PC-3 (cell line): Measurements from ENCODE around the gene TMEM239. TPM values are rescaled to one million over a fixed set of nuclear protein-coding genes. Genes with fewer than 3 reads are reported as not detected.

Experiments
- ATAC-seq: fragments of 200-7000 bp; cut with Tn5 transposase; 2 replicates; pipeline ENCODE4 v1.9.1; 2020; ENCODE audit warnings: mild to moderate bottlenecking, moderate library complexity
- BruUV-seq: library from RNA; stranded (reverse); fragments of 400-500 nt; replicated peaks from 2 replicates; lab custom pipeline; 2021; lab: Mats Ljungman, UMichigan
- CTCF ChIA-PET: fragments of 300-600 bp; sonication (Branson Sonifier 250); formaldehyde crosslinking; loops from one replicate; lab custom pipeline; 2022; ENCODE audit warnings: antibody characterized with exemption; lab: Charles Lee
- POLR2A ChIA-PET: fragments of 300-600 bp; sonication (Branson Sonifier 250); formaldehyde crosslinking; loops from one replicate; lab custom pipeline; 2022; ENCODE audit warnings: antibody characterized with exemption; ENCODE audit not compliant: unreplicated experiment; lab: Charles Lee
- DNase-seq: peaks from one replicate; pipeline ENCODE4 v3.0.0-alpha.2; 2015
- H2AFZ ChIP-seq: fragments of 300-600 bp; sonication (generic); 2 replicates; pipeline ENCODE4 v1.6.0; 2016; ENCODE audit warnings: antibody characterized with exemption, low read length
- H3F3A ChIP-seq: fragments of 300-600 bp; sonication (generic); one replicate; pipeline ENCODE4 v1.6.0; 2017; ENCODE audit warnings: antibody characterized with exemption, low read length, control low read depth, mild to moderate bottlenecking; ENCODE audit not compliant: unreplicated experiment
- H3K27ac ChIP-seq: fragments of 300-600 bp; sonication (generic); 2 replicates; pipeline ENCODE4 v1.5.1; 2016; ENCODE audit warnings: mild to moderate bottlenecking, low read length
- H3K27me3 ChIP-seq: fragments of 300-600 bp; sonication (generic); 2 replicates; pipeline ENCODE4 v1.6.1; 2016; ENCODE audit warnings: low read length, mixed read lengths
- H3K36me3 ChIP-seq: fragments of 300-600 bp; sonication (generic); 2 replicates; pipeline ENCODE4 v1.6.1; 2016; ENCODE audit warnings: low read depth, mixed run types, low read length, mixed read lengths
- H3K4me1 ChIP-seq: fragments of 300-600 bp; sonication (generic); 2 replicates; pipeline ENCODE4 v1.5.1; 2016; ENCODE audit warnings: low read length; ENCODE audit not compliant: insufficient read depth
- H3K4me2 ChIP-seq: fragments of 300-600 bp; sonication (generic); 2 replicates; pipeline ENCODE4 v1.6.0; 2016; ENCODE audit warnings: low read length
- H3K4me3 ChIP-seq: fragments of 300-600 bp; sonication (generic); 2 replicates; pipeline ENCODE4 v1.5.1; 2016; ENCODE audit warnings: mild to moderate bottlenecking, low read length, mixed read lengths
- H3K79me2 ChIP-seq: fragments of 300-600 bp; sonication (generic); 2 replicates; pipeline ENCODE4 v1.6.1; 2017; ENCODE audit warnings: low read length, mixed read lengths
- H3K9ac ChIP-seq: fragments of 300-600 bp; sonication (generic); 2 replicates; pipeline ENCODE4 v1.6.0; 2016; ENCODE audit warnings: mild to moderate bottlenecking, low read length
- H3K9me2 ChIP-seq: fragments of 300-600 bp; sonication (generic); replicated peaks from 2 replicates; pipeline ENCODE4 v1.6.1; 2016; ENCODE audit warnings: mixed run types, low read length, mixed read lengths
- H3K9me3 ChIP-seq: fragments of 300-600 bp; sonication (generic); 2 replicates; pipeline ENCODE4 v1.6.1; 2016; ENCODE audit warnings: low read length, mixed read lengths
- H4K20me1 ChIP-seq: fragments of 300-600 bp; sonication (generic); 2 replicates; pipeline ENCODE4 v1.6.1; 2016; ENCODE audit warnings: low read length, mixed read lengths
- CTCF ChIP-seq: fragments of 300-600 bp; sonication (generic); conservative IDR thresholded peaks from 2 replicates; pipeline ENCODE4 v1.5.1; 2017; ENCODE audit warnings: antibody characterized with exemption, low read depth, mild to moderate bottlenecking, low read length
- EZH2 ChIP-seq: fragments of 300-600 bp; sonication (generic); IDR thresholded peaks from one replicate; pipeline ENCODE4 v1.6.1; 2017; ENCODE audit warnings: antibody characterized with exemption, mild to moderate bottlenecking, low read length; ENCODE audit not compliant: unreplicated experiment
- EZH2phosphoT487 ChIP-seq: fragments of 300-600 bp; sonication (generic); IDR thresholded peaks from 2 replicates; pipeline ENCODE4 v1.6.1; 2018; ENCODE audit warnings: mild to moderate bottlenecking, antibody characterized with exemption, low read length, borderline replicate concordance
- intact Hi-C: fragments of 100-400 bp; cut with micrococcal nuclease; formaldehyde crosslinking; loops from 2 replicates; pipeline ENCODE4 v1.9.0; 2023
- total RNA-seq: library from RNA; depleted of rRNA; stranded (reverse); fragments of >200 nt; gene quantifications from 2 replicates; pipeline ENCODE4 v1.2.3, GENCODE V29; 2014

The TMEM239 gene
- total RNA-seq, 1 experiment from 2014 or later = 0.04 TPM

DNA sequence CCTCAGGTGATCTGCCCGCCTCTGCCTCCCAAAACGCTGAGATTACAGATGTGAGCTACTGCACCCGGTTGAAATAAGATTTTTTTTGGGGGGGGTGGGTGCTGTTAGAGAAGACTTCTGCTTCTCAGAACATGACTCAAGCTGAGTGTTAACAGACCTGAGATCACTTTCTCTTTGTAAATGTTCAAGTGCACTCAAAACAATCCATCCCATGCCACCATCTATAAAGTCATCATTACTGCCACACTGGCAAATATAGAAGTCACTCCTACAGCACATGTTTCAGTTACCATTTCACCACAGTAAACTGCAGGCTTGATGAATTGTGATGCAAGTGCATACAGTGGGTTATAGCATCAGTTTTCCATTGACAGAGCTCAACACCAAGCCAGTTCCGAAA lies 33.4 kb downstream of the TMEM239 start:
- no peak overlapping the region for H2AFZ ChIP-seq
- H3K9ac ChIP-seq = no peak overlapping the region
- no peaks in the 10 kb centered on the region for H3K9me2 ChIP-seq
- H3K27ac ChIP-seq = no peak overlapping the region
- TF ChIP-seq CTCF (no peak), EZH2 (no peak), EZH2phosphoT487 (no peak)
- H4K20me1 ChIP-seq = no peaks in the 10 kb centered on the region
- no TSS peak for BruUV-seq
- no peak overlapping the region for H3K4me3 ChIP-seq
- ChIA-PET POLR2A (no interaction called here), CTCF (no interaction called here)
- no peak overlapping the region for H3K4me2 ChIP-seq
- 0 out of 2 replicates have a peak, but pooled peaks cover 4% of the 10 kb centered on the region for H3K79me2 ChIP-seq
- H3K36me3 ChIP-seq = no peaks in the 10 kb centered on the region
- H3K9me3 ChIP-seq = no peaks in the 10 kb centered on the region
- no peak for DNase-seq
- H3F3A ChIP-seq = no peaks in the 10 kb centered on the region
- no peaks in the 10 kb centered on the region for H3K4me1 ChIP-seq
- ATAC-seq = no peak
- no peaks in the 10 kb centered on the region for H3K27me3 ChIP-seq
- intact Hi-C loops = no loop called here

- intact Hi-C loops = no loop called here
- Histone ChIP-seq H3K9ac (no peak overlapping the region), H3K4me2 (no peak overlapping the region), H3K9me2 (no peaks in the 10 kb centered on the region), H3K9me3 (no peaks in the 10 kb centered on the region), H3K36me3 (no peaks in the 10 kb centered on the region), H2AFZ (no peak overlapping the region), H3K27ac (no peak overlapping the region), H4K20me1 (no peaks in the 10 kb centered on the region), H3K27me3 (no peaks in the 10 kb centered on the region), H3K79me2 (0 out of 2 replicates have a peak, but pooled peaks cover 4% of the 10 kb centered on the region), H3F3A (no peaks in the 10 kb centered on the region), H3K4me1 (no peaks in the 10 kb centered on the region), H3K4me3 (no peak overlapping the region)
- TF ChIP-seq CTCF (no peak), EZH2 (no peak), EZH2phosphoT487 (no peak)
- ATAC-seq (no peak), DNase-seq (no peak)
- POLR2A ChIA-PET = no interaction called here
- BruUV-seq = no TSS peak
- CTCF ChIA-PET = interaction anchor here (0.5 to 1.6 kb wide), 3 partner anchors 95 to 164 kb away, joined by 3 to 12 read pairs (median 8); no protein-coding TSS in a partner anchor
Observed at GRCh38 chr20:2851086-2851485, 34.9 kb downstream of the TMEM239 start.

DNA sequence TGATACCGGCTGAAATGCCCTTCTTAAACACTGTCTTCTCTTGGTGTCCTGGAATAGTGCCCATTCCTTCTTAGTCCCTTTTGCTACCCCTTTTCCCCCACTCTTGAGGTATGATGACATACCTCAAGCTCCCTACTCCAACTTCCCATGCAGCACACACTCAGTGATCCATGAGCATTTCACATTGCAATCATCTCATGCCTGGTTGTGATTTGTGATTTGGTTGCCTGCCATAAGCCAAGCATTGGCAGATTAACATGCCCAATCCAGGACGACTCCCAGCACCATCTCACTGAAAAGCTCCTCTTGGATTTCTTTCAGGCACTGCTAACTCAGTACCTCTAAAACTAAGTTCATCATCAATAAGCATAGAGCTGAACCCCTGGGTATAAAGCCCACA lies 42.4 kb downstream of the TMEM239 start:
- Histone ChIP-seq H3K9me3 (no peaks in the 10 kb centered on the region), H3K27ac (no peak overlapping the region), H3K27me3 (no peaks in the 10 kb centered on the region), H3K79me2 (no peaks in the 10 kb centered on the region), H2AFZ (no peak overlapping the region), H3K4me2 (no peak overlapping the region), H3F3A (no peaks in the 10 kb centered on the region), H3K4me1 (no peaks in the 10 kb centered on the region), H4K20me1 (no peaks in the 10 kb centered on the region), H3K9me2 (no peaks in the 10 kb centered on the region), H3K4me3 (no peak overlapping the region), H3K36me3 (no peaks in the 10 kb centered on the region), H3K9ac (no peak overlapping the region)
- ATAC-seq (no peak), DNase-seq (no peak)
- BruUV-seq = no TSS peak
- intact Hi-C loops = no loop called here
- ChIA-PET POLR2A (no interaction called here), CTCF (no interaction called here)
- TF ChIP-seq EZH2phosphoT487 (no peak), CTCF (no peak), EZH2 (no peak)
